ENCODE measurements around the gene DERA. TPM values are rescaled to one million over a fixed set of nuclear protein-coding genes. Genes with fewer than 3 reads are reported as not detected.
"Not testable (repeated sequence)": the region's sequence is repeated elsewhere in the genome, so short reads cannot be mapped to it uniquely, and the experiment has no call there.

The DERA gene
- 15.3 and 15.9 TPM in 2 replicates for total RNA-seq

DNA sequence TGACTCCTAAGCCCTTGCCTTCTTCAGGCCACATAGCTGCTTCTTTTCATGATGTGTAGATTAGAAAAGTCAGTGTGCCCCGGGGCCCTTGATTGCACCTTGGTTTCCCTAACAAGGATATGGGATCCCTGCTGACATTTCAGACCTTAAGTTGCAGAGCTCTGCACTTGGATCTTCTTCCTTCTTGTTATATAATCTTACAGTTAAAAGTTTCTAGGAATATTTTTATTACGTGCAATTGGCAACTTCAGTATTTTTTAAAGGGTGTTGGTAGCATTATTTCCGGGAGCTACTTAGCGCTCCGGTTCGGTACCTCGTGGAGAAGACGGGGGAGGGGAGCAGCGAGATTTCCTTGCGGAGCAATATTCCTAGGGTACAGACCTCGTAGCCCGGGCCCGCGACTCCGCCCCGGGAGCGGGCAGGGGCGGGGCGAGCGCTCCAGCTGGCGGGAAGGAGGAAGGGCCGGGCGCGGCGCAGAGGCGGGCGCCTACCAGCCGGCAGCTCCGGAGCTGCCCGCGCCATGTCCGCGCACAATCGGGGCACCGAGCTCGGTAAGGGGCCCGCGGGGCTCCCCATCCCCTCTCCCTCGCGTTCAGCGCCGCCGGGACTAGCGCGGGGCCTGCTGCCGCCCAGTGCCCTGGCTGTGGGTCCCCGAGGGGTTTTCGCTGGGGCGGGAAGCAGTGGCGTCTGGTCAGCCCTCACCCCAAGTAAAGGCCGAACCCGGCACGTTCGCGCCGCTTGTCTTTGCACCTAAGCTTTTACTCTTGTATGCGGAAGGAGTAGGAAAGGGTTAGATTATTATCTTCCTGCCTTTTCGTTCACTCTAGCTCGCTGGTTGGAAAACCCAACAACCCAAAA is at the start of gene DERA:
Gene DERA, plus strand, starts transcription at position 469 of the 858 bp plus-strand sequence. Its CDS starts 52 bp downstream, at position 521.
- intact Hi-C loops (cut with micrococcal nuclease), result loop anchor here (1.0 to 5.0 kb wide), 5 partner anchors 12 to 377 kb away; partner anchors contain the start of genes EPS8 and STRAP

DNA sequence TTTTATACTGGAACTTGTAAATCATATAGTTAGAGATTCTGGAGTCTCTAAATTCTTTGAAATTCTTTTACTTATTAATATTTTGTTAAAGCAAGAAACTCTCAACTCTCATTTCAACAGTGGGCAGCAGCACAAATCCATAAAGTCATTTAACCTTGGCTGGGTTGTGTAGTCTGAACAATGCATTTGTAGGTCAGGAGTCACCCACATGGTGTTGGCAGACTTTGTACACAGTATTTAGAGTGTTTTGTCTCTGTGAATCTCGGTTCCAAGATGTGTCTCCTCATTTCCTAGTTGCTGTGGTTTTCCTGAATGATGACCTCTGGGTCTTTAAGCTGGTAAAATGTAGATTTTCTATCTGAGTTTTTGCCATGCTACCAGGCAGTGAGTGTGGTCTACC is 49.7 kb upstream of the DERA start:
- intact Hi-C loops (cut with micrococcal nuclease), result no loop called here

DNA sequence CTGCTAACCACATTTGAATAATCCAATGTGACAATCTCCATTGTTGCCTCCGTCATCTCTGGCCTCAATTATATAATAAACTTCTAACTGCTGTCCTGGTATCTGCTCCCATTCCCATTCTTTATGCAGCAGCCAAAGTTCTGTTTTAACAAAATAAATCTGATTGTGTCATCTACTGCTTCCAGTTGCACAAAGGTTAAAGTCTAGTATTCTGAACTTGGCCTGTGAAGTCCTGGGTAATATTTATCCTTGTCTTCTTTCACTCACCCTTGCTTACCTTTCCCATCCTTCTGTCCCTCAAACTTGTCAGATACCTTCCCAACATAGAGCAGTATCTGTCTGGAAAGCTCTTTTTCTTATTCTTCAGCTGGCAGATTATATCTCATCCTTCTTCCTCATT is 48.3 kb upstream of the DERA start:
- intact Hi-C loops (cut with micrococcal nuclease), result no loop called here

DNA sequence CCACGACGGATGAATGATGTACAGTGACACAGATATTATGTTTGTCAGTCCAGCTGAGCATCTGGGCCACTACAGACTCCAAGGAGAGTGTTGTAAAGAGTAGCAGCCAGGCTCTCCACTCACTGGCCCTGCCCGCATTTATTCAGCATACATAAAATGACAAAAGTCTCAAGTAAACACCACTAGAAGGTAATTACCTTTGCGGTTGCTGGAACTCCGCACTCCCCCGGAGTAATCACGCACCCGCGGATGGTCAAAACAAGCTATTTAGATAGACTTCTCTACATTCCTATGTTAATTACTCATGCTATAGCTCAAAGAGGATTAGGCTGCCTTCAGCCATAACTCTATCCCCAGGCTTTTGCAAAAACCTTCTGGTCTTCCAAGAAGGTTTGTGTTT is 47.8 kb upstream of the DERA start:
- intact Hi-C loops (cut with micrococcal nuclease), result no loop called here

DNA sequence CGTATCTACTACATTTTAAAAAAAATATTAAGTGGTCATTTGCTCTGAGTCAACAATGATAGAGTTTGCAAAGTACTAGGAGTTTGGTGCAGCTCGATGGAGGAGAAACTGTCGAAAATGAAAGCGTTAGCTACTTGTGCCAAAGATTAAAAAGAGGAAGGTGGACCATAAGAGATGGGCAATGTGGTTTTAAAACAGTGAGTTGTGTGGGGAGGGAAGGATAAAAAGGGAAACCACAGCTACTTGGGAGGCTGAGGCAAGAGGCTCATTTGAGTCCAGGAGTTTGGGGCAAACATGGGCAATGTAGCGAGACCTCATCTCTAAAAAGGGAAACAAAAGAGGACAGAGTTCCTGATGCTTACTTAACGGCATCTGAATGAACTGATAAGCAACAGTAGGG is 47.1 kb upstream of the DERA start:
- intact Hi-C loops (cut with micrococcal nuclease), result no loop called here

DNA sequence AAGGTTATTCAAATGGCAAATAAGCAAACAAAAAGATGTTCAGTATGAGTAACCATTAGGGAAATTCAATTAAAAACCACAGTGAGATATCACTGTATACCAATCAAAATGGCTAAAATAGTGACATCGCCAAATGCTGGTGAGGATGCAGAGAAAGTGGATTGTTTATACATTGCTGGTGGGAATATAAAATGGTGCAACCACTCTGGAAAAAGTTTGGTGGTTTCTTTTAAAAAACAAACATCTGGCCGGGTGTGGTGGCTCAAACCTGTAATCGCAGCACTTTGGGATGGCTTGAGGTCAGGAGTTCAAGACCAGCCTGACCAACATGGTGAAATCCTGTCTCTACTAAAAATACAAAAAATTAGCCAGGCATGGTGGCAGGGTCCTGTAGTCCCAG is 42.9 kb upstream of the DERA start:
- intact Hi-C loops (cut with micrococcal nuclease), result no loop called here

DNA sequence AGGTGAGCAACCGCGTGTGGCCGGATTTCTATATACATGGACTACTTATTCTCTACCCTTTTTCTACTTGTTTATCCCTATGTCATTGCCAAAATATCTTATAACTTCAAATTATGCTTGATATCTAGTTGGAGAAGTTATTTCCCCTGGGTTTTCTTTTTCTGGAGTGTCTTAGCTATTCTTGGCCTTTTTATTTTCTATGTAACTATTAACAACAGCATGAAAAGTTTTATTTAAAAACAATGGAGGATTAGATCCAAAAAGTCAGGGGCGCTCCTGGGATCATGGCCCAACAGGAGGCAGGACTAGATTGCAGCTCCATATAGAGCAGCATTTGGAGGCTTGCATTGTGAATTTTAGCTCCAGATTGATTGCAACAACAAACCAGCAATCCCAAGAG is 37.6 kb upstream of the DERA start:
- intact Hi-C loops (cut with micrococcal nuclease), result no loop called here

DNA sequence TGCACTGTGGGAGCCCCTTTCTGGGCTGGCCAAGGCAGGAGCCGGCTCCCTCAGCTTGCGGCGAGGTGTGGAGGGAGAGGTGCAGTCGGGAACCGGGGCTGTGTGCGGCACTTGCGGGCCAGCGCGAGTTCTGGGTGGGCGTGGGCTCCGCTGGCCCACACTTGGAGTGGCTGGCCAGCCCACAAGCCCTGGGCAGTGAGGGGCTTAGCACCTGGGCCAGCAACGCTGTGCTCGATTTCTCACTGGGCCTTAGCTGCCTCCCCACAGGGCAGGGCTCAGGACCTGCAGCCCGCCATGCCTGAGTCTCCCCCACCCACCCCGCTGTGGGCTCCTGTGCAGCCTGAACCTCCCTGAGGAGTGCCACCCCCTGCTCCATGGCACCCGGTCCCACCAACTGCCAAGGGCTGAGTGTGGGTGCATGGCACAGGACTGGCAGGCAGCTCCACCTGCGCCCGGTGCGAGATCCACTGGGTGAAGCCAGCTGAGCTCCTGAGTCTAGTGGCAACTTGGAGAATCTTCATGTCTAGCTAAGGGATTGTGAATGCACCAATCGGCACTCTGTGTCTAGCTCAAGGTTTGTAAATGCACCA is 36.5 kb upstream of the DERA start:
- intact Hi-C loops (cut with micrococcal nuclease), result not testable (repeated sequence)

DNA sequence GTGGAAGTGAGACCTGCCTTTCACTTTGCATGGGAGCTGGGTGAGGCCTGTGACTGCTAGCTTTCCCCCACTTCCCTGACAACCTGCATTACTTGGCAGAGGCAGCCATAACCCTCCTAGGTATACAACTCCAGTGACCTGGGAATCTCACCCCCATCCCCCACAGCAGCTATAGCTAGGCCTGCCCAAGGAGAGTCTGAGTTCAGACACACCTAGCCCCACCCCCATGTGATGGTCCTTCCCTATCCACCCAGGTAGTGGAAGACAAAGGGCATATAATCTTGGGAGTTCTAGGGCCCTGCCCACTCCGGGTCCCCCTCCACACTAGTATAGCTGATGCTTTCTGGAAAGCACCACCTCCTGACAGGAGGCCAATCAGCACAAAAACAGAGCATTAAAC is 35.3 kb upstream of the DERA start:
- intact Hi-C loops (cut with micrococcal nuclease), result no loop called here

DNA sequence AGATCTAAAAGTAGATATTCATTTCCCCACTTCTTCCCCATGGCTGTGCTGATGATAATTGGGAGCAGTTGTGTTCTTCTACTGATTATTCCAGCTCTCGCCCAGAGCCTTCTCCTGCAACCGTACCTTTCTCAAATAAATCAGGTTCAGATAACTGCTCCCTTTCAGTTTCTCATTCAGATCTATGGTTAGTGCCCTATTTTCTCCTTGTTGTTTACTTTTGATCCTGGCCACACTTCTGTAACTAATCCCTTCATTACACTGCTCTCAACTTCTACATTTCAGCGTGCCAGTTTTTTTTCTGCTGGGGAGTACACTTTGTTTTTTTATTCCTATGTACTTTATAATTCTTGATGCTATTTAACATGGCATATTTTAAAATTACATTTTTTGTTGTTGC is 31.7 kb upstream of the DERA start:
- intact Hi-C loops (cut with micrococcal nuclease), result no loop called here

DNA sequence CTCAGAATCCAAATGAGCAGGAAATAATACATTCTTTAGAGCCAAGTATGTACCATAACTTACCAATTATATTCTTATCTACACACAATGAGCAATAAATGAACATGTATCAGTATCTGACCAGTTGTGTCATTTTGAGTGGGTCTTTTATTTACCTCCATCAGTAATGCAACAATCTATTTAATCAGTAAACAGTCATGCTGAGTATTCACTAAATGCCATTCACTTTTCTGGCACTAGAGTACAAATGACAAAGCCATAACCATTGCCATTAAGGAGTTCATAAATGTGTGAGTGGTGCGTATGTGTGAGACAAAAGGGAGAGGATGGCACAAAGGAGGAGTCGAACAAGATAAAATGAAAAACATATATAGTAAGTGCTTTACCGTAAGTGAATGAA is 30.4 kb upstream of the DERA start:
- intact Hi-C loops (cut with micrococcal nuclease), result loop anchor here (10.0 kb wide), 1 partner anchor 1496 kb away; no protein-coding TSS in a partner anchor

DNA sequence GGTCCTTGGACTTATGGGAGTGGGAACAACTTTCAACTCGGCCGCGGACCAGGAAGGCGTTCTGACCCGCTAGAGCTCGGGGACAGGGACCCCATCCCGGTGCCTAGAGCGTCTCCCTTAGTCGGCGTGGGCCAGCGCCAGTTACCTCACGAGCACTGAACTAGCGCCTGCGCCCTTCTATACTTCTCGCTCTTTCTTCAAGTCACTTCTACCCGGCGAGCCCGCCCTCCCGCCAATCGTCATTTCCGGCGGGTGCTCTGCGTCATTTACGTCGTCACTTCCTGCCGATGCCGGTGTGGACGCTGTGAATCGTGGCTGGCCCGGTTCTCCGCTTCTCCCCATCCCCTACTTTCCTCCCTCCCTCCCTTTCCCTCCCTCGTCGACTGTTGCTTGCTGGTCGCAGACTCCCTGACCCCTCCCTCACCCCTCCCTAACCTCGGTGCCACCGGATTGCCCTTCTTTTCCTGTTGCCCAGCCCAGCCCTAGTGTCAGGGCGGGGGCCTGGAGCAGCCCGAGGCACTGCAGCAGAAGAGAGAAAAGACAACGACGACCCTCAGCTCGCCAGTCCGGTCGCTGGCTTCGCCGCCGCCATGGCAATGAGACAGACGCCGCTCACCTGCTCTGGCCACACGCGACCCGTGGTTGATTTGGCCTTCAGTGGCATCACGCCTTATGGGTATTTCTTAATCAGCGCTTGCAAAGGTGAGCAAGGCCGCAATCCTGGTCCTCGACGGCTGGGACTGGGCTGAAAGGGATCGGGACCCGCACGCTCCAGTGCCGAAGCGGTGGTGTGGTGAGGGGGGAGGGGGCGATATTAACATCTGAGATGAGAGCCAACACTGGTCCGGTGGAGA is 28.8 kb upstream of the DERA start, which contains the start of gene STRAP:
Gene STRAP, plus strand, starts transcription at position 270 of the 854 bp plus-strand sequence. Its CDS starts 321 bp downstream, at position 591.
- intact Hi-C loops (cut with micrococcal nuclease), result loop anchor here (1.0 to 10.0 kb wide), 14 partner anchors 17 to 1626 kb away; partner anchors contain the start of genes ARHGDIB, C12orf60, DERA and EPS8

DNA sequence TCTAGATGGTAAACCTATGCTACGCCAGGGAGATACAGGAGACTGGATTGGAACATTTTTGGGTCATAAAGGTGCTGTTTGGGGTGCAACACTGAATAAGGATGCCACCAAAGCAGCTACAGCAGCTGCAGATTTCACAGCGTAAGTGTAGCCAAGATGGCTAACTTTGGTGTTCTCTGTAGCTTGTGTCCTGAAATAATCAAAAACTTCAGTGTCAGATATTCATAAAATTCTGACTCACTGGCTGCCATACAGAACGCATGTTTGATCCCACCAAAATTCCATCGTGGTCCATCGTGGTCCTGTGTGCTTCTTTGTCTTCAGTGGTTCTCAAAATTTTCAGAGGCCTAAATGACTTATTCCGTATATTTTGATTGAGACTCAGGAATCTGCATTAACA is 27.6 kb upstream of the DERA start:
- intact Hi-C loops (cut with micrococcal nuclease), result loop anchor here (1.0 to 10.0 kb wide), 4 partner anchors 9 to 1627 kb away; no protein-coding TSS in a partner anchor

DNA sequence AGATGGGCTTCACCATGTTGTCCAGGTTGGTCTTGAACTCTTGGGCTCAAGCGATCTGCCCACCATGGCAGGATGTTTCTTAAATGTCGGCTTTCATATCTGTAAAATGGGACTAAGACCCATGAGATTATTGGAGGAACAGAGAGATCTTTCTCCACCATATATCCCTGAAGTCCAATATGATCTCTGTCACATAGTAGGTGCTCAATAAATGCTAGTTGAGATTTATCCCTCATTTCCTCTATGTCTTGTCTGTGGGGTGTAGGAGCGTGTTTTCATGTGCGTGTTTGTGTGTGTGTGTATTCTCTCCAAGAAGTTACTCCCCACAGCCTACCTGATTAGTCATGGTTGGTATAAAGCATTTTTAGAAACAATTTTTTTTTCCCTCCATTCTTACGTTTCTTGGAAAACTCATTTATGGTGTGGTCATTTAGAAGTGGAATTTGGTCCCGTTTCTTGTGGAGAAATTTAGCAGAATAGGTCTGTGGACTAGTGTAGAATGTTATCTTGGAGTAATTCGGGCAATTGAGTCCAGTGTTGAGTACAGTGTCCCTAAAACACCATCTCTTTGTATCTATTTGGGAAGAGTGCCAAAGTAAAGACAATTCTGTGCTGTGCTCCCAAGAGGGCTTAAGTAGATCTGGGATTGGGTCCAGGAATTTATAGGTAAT is 24.6 kb upstream of the DERA start:
- intact Hi-C loops (cut with micrococcal nuclease), result loop anchor here (10.0 kb wide), 1 partner anchor 1502 kb away; no protein-coding TSS in a partner anchor

DNA sequence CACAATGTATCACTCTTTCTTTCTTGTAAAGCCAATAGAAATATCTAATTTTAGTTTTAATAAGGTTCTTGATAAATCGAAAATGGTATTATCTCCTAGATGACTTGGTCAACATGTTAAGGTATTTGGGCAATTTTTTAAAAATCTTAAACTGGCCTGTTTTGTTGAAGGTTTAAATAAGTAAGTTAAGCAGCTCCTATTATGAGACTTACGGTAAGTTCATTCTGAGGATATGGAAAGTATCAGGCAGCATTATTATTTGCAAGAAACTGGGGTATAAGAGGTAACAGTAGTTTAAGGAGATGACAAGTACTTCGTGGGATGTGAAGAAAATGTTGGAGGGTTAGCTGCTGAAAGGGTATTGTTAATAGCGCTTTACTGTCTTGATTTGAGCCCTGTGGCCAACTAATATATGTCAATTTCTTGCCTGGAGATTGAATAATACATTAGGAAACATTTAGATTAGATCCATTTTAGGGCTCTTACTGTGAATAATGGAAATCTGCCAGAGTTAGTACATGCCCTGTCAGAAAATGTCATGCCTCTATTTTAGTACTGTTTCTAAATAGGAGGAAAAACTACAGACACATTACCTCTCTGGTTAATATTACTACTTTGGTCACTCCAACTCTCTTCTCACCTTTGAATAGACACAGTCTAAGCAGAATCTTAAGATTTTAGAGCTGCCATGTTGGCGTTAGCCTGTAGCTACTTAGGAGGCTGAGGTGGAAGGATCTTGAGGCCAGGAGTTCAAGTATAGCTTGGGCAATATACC is 23.9 kb upstream of the DERA start:
- intact Hi-C loops (cut with micrococcal nuclease), result loop anchor here (10.0 kb wide), 1 partner anchor 1502 kb away; no protein-coding TSS in a partner anchor

DNA sequence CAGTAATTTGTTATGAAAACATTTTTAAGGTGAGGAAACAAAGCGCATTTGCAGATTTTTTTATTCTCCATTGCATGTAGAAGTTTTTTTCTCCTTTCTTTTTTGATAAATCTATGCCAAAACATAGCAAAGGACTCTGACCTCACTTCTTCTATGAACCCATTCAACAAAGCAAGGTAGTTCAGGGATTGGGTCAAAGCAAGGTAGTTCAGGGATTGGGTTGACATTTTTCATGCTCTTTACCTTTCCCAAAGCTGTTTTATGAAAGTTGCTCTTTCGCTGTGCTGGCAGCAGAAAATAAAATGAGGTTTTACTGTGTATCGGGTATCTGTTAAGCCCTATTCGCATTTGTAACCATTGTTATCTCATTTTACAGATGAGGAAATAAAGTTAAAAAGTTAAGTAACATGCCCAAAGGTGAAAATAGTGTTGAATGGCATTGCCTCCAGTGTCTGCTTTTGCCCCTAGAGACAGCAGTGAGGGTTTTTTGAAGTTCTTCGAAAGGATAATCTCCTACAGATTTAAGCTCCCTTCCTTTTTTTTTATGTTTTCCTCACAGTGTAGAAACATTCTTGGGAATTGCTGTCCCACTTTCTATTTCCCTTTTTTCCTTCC is 18.4 kb upstream of the DERA start:
- intact Hi-C loops (cut with micrococcal nuclease), result loop anchor here (1.0 kb wide), 1 partner anchor 9 kb away; no protein-coding TSS in a partner anchor

DNA sequence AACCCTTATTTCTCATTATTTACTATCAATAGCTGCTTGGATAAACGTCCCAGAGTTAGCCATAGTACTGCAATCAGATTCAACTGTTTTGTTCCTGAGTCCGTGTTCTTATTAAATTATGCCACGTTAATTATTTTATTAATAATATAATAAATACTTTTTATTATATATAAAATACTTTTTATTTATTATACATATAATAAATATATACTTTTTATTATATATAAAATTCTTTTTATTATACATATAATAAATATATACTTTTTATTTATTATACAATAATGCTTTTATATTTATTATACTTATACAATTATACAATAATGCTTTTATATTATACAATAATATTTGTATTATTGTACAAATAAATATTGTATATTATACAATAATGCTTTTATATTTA is 17.9 kb upstream of the DERA start:
- intact Hi-C loops (cut with micrococcal nuclease), result no loop called here

DNA sequence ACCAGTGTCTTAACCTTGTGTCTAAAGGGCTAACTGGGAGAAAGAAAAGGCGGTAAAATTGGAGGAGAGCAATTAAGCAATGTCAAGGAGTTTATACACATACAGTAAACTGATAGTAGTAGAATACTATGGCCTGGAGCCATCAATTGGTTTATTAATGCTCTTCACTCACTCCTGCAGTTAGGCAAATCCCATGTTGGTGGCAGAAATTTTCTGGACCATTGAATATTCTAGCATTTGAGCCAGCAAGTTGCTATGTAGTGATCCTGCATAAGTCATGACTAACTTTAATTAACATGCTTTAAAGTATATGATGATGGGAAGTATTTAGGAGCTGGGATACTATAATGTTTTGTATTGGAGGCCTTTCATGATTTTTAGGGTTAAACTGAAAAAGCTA is 14.3 kb upstream of the DERA start:
- intact Hi-C loops (cut with micrococcal nuclease), result loop anchor here (5.0 kb wide), 1 partner anchor 110 kb away; the partner anchor contains the start of gene EPS8

DNA sequence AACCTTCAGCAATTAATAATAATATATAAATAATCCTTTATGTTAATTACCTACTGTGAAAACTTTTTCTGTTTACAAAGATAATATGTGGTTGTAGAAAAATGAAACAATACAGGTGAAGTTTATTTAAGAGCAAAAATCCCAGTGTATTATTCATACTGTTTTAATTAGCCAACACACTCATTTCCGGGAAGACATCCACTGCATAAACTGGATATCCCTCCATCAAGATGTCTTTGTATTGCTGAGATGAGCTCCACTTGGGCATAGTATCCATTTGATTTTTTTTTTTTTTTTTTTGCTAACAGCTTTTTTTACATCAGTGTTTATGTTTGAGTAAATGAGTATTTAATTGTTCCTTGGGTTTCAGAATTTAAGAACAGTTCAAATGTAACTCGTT is 13.7 kb upstream of the DERA start:
- intact Hi-C loops (cut with micrococcal nuclease), result loop anchor here (5.0 kb wide), 1 partner anchor 110 kb away; the partner anchor contains the start of gene EPS8
